CD8-positive, alpha-beta memory T cell (primary cell): Measurements from ENCODE around the gene RCBTB2. TPM values are rescaled to one million over a fixed set of nuclear protein-coding genes. Genes with fewer than 3 reads are reported as not detected.

Experiments used
- CTCF ChIA-PET: fragments of 350-600 bp; sonication (Branson Sonifier 250); formaldehyde crosslinking; loops from one replicate; lab custom pipeline; 2021; ENCODE audit warnings: antibody characterized with exemption; lab: Charles Lee
- POLR2A ChIA-PET: fragments of 350-600 bp; sonication (Branson Sonifier 250); formaldehyde crosslinking; loops from one replicate; lab custom pipeline; 2021; ENCODE audit warnings: antibody characterized with exemption; lab: Charles Lee
- DNase-seq, 5 donors: peaks; one replicate each; pipeline versions ENCODE4 v3.0.0 to v3.0.0-alpha.2; 2020 to 2022; ENCODE audit warnings: mixed read lengths in 1 of 5
- H3K27ac ChIP-seq: one replicate; pipeline ENCODE4 v1.7.0; 2013; ENCODE audit warnings: low read depth, mild to moderate bottlenecking, low read length, moderate library complexity
- H3K27me3 ChIP-seq: 2 replicates; pipeline ENCODE4 v1.7.0; 2013; ENCODE audit warnings: low read length, mild to moderate bottlenecking; ENCODE audit not compliant: insufficient read depth, poor library complexity, severe bottlenecking
- H3K36me3 ChIP-seq: 2 replicates; pipeline ENCODE4 v1.7.0; 2013; ENCODE audit warnings: mild to moderate bottlenecking, low read length, moderate library complexity; ENCODE audit not compliant: insufficient read depth
- H3K4me1 ChIP-seq: 2 replicates; pipeline ENCODE4 v1.7.0; 2013; ENCODE audit warnings: mild to moderate bottlenecking, low read length, moderate library complexity; ENCODE audit not compliant: insufficient read depth
- H3K4me3 ChIP-seq: 2 replicates; pipeline ENCODE4 v1.7.0; 2013; ENCODE audit warnings: mild to moderate bottlenecking, low read length
- H3K9me3 ChIP-seq: 2 replicates; pipeline ENCODE4 v1.7.0; 2013; ENCODE audit warnings: mild to moderate bottlenecking, low read length
- H3K27ac Mint-ChIP-seq, 8 donors: one replicate each; pipeline ENCODE4 v1.8.0; 2020 to 2021; ENCODE audit warnings: mixed read lengths in 8 of 8, mild to moderate bottlenecking in 6 of 8, inconsistent platforms in 3 of 8, moderate library complexity in 3 of 8
- H3K27me3 Mint-ChIP-seq, 2 donors: one replicate each; pipeline ENCODE4 v1.8.0; 2020 to 2021; ENCODE audit warnings: mixed read lengths in 2 of 2, mild to moderate bottlenecking in 1 of 2, moderate library complexity in 1 of 2
- H3K36me3 Mint-ChIP-seq, 3 donors: one replicate each; pipeline ENCODE4 v1.8.0; 2020 to 2021; ENCODE audit warnings: mixed read lengths in 3 of 3, inconsistent platforms in 1 of 3, mild to moderate bottlenecking in 1 of 3
- H3K4me1 Mint-ChIP-seq, 3 donors: one replicate each; pipeline ENCODE4 v1.8.0; 2020 to 2021; ENCODE audit warnings: mixed read lengths in 3 of 3, inconsistent platforms in 1 of 3, mild to moderate bottlenecking in 1 of 3
- H3K4me3 Mint-ChIP-seq, 7 donors: one replicate each; pipeline ENCODE4 v1.8.0; 2020 to 2021; ENCODE audit warnings: mixed read lengths in 7 of 7, mild to moderate bottlenecking in 6 of 7, moderate library complexity in 4 of 7, inconsistent platforms in 2 of 7
- H3K9me3 Mint-ChIP-seq, 5 donors: one replicate each; pipeline ENCODE4 v1.8.0; 2020 to 2022; ENCODE audit warnings: mixed read lengths in 5 of 5, mild to moderate bottlenecking in 3 of 5, moderate library complexity in 2 of 5, inconsistent platforms in 1 of 5
- polyA plus RNA-seq: library from polyadenylated mRNA; unstranded; fragments of 300-500 nt; fragmentation: Illumina TruSeq; gene quantifications from one replicate; pipeline ENCODE4 v1.2.3, GENCODE V29; 2021
- total RNA-seq, 2 experiments: library from RNA; stranded (reverse); gene quantifications; one replicate each; pipeline ENCODE4 v1.2.3, GENCODE V29; 2021

The RCBTB2 gene
- total and polyA plus RNA-seq, 3 experiments from 2014 or later, result 5.4 to 23.4 (median 6.5) TPM

DNA sequence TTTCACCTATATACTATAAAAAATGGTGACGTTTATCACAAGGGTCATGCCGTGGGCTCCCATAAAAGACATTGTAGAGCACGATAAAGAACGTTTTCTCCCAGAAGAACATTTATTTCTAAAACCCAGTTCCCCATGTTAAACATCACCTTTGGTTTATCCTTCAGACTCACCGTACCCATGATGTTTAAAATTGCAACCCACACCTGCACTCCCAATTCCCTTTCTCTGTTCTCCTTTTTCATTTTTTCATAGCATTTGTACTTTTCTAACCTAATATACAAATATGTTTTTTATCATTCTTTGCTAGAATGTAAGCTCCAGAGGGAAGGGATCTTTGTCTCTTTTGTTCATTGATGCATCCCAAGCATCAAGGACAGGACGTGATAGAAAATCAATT is 2.0 kb downstream of the RCBTB2 start:
- H3K4me3 Mint-ChIP-seq, result peak overlapping the region in 5 of 7 donors; percentile 10 to 96 (median 92)
- ChIA-PET POLR2A (interaction anchor here (0.5 kb wide), 1 partner anchor 32 kb away, joined by 6 read pairs; no protein-coding TSS in a partner anchor), CTCF (interaction anchor here (0.9 to 1.4 kb wide), 3 partner anchors 26 to 31 kb away, joined by 3 read pairs; no protein-coding TSS in a partner anchor)
- peaks cover 0 to 7% (median 2%) of the 10 kb centered on the region in 3 donors for H3K36me3 Mint-ChIP-seq
- DNase-seq, result no peak
- Histone ChIP-seq H3K36me3 (no peaks in the 10 kb centered on the region), H3K4me3 (no peak overlapping the region), H3K27me3 (no peaks in the 10 kb centered on the region), H3K4me1 (peaks cover 30% of the 10 kb centered on the region), H3K9me3 (no peaks in the 10 kb centered on the region), H3K27ac (no peak overlapping the region)
- H3K9me3 Mint-ChIP-seq, result no peaks in the 10 kb centered on the region
- peaks cover 35 to 67% (median 63%) of the 10 kb centered on the region in 3 donors for H3K4me1 Mint-ChIP-seq
- H3K27ac Mint-ChIP-seq, result peak overlapping the region in 7 of 8 donors; percentile 98 to 99 (median 98)
- H3K27me3 Mint-ChIP-seq, result peaks cover 0 to 9% of the 10 kb centered on the region in 2 donors

GRCh38 chr13:48528720-48529119 is 4.2 kb downstream of the RCBTB2 start:
- Histone ChIP-seq H3K4me1 (peaks cover 28% of the 10 kb centered on the region), H3K9me3 (no peaks in the 10 kb centered on the region), H3K4me3 (no peak overlapping the region), H3K27ac (no peak overlapping the region), H3K27me3 (no peaks in the 10 kb centered on the region), H3K36me3 (no peaks in the 10 kb centered on the region)
- H3K27ac Mint-ChIP-seq, result peak overlapping the region in 2 of 8 donors; percentile 1 to 5
- H3K9me3 Mint-ChIP-seq, result no peaks in the 10 kb centered on the region
- H3K4me3 Mint-ChIP-seq, result no peak overlapping the region
- H3K27me3 Mint-ChIP-seq, result peaks cover 0 to 10% of the 10 kb centered on the region in 2 donors
- CTCF ChIA-PET, result interaction anchor here (1.3 kb wide), 1 partner anchor 24 kb away, joined by 5 read pairs; no protein-coding TSS in a partner anchor
- POLR2A ChIA-PET, result no interaction called here
- peaks cover 0 to 7% (median 0%) of the 10 kb centered on the region in 3 donors for H3K36me3 Mint-ChIP-seq
- no peak for DNase-seq
- H3K4me1 Mint-ChIP-seq, result peaks cover 36 to 72% (median 63%) of the 10 kb centered on the region in 3 donors

DNA sequence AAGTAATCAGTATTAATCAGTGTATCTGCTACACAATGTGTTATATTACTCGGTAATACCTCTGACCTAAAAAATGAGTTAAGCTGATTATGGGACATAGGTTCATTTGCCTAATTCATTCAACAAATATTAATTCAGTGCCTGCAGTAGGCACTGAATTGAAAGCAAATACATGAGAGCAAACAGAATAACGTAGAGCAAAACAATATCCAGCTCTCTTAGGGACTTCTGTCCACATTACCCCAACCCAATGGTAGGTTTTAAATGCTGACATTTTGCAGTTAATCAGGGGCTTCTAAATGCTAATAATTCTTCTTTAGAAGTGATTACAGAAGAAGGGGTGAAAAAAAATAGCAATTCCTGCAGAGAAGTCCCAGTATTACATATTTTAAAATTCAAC is 4.9 kb downstream of the RCBTB2 start:
- Mint-ChIP-seq H3K27me3 (peaks cover 0 to 10% of the 10 kb centered on the region in 2 donors), H3K4me3 (no peak overlapping the region), H3K36me3 (peaks cover 0 to 6% (median 0%) of the 10 kb centered on the region in 3 donors), H3K27ac (no peak overlapping the region), H3K4me1 (peaks cover 32 to 66% (median 62%) of the 10 kb centered on the region in 3 donors), H3K9me3 (no peaks in the 10 kb centered on the region)
- DNase-seq, result no peak
- Histone ChIP-seq H3K27me3 (no peaks in the 10 kb centered on the region), H3K4me3 (no peak overlapping the region), H3K36me3 (no peaks in the 10 kb centered on the region), H3K9me3 (no peaks in the 10 kb centered on the region), H3K27ac (no peak overlapping the region), H3K4me1 (peaks cover 21% of the 10 kb centered on the region)
- ChIA-PET POLR2A (no interaction called here), CTCF (interaction anchor here (1.3 kb wide), 1 partner anchor 23 kb away, joined by 5 read pairs; no protein-coding TSS in a partner anchor)

GRCh38 chr13:48526286-48526685 is 6.6 kb downstream of the RCBTB2 start:
- peak in 3 of 5 donors; percentile 21 to 73 (median 58) for DNase-seq
- Mint-ChIP-seq H3K36me3 (peaks cover 0 to 5% (median 0%) of the 10 kb centered on the region in 3 donors), H3K27me3 (peaks cover 0 to 4% of the 10 kb centered on the region in 2 donors), H3K27ac (peak overlapping the region in 3 of 8 donors; percentile 35 to 80 (median 36)), H3K4me1 (peaks cover 26 to 60% (median 56%) of the 10 kb centered on the region in 3 donors), H3K4me3 (peak overlapping the region in 4 of 7 donors; percentile 29 to 54 (median 38)), H3K9me3 (no peaks in the 10 kb centered on the region)
- peaks cover 12% of the 10 kb centered on the region for H3K4me1 ChIP-seq
- H3K4me3 ChIP-seq, result no peak overlapping the region
- H3K27ac ChIP-seq, result no peak overlapping the region
- H3K9me3 ChIP-seq, result no peaks in the 10 kb centered on the region
- H3K36me3 ChIP-seq, result no peaks in the 10 kb centered on the region
- POLR2A ChIA-PET, result interaction anchor here (0.6 to 1.0 kb wide), 3 partner anchors 21 to 431 kb away, joined by 3 to 4 read pairs (median 3); partner anchors contain the start of gene MED4
- H3K27me3 ChIP-seq, result no peaks in the 10 kb centered on the region
- CTCF ChIA-PET, result interaction anchor here (1.0 to 1.3 kb wide), 2 partner anchors 20 to 22 kb away, joined by 3 to 5 read pairs; no protein-coding TSS in a partner anchor

DNA sequence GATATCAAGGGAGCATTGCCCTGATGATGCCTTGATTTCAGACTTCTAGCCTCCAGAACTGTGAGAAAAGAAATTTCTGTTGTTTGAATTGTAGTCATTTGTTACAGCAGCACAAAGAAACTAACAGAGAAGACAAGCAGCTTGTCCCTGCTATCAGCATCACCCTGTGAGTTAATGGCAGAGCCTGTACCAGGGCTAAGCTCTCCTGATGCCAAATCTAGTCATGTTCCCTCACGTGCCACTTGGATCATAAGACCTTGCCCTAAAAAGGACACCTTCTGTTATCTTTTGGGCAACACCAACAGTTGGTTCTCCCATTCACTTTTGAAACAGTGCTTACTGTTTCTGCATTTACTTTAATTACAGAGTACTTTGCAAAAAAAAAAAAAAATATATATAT is 14.8 kb downstream of the RCBTB2 start:
- H3K27me3 ChIP-seq, result no peaks in the 10 kb centered on the region
- no peaks in the 10 kb centered on the region for H3K9me3 ChIP-seq
- H3K36me3 ChIP-seq, result no peaks in the 10 kb centered on the region
- Mint-ChIP-seq H3K27ac (no peak overlapping the region), H3K27me3 (no peaks in the 10 kb centered on the region), H3K4me3 (no peak overlapping the region), H3K36me3 (peaks cover 9 to 17% (median 10%) of the 10 kb centered on the region in 3 donors), H3K9me3 (no peaks in the 10 kb centered on the region), H3K4me1 (peaks cover 0 to 1% (median 0%) of the 10 kb centered on the region in 3 donors)
- no peaks in the 10 kb centered on the region for H3K4me1 ChIP-seq
- POLR2A ChIA-PET, result no interaction called here
- H3K4me3 ChIP-seq, result no peak overlapping the region
- no peak for DNase-seq
- H3K27ac ChIP-seq, result no peak overlapping the region
- CTCF ChIA-PET, result interaction anchor here (1.4 kb wide), 1 partner anchor 12 kb away, joined by 4 read pairs; no protein-coding TSS in a partner anchor

DNA sequence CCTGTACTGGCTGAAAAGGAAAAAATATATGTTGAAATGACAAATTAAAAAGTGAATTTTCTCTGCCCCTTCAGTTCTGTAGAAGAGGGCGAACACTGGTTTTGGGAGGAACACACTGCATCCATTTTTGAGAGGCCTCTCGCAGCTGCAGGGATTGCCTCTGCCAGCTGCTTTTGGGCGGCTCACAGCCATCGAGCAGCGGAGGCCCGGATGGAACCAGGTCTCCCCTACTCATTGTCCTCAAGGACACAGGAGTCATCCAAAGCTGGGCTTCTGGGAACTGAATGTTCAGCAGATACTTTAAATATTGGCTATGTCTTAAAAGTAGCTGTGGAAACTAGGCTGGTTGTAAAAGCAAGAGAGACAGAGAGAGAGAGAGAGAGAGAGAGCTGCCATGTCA is 17.1 kb downstream of the RCBTB2 start:
- H3K27me3 Mint-ChIP-seq, result no peaks in the 10 kb centered on the region
- CTCF ChIA-PET, result no interaction called here

DNA sequence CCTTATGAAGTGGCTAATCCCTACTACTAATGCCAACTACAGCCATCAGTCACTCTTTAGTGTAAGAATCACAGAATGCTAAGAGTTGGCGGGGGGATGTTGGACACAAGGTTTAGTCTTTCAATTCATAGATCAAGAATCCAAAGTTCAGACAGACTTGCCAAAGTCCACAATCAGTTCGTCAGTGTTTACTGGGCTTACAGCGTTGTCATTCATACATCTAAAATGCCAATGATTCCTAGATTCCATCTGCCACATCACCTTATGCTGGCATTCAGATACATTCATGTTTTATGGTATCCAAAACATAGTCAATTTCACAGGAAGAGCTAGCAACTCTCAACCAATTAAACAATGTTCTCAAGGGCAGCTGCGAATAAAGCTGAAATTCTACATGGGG is 18.1 kb downstream of the RCBTB2 start:
- Mint-ChIP-seq H3K36me3 (peaks cover 9 to 22% (median 18%) of the 10 kb centered on the region in 3 donors), H3K4me1 (peaks cover 4 to 22% (median 15%) of the 10 kb centered on the region in 3 donors), H3K27me3 (peaks cover 0 to 2% of the 10 kb centered on the region in 2 donors)

More for the DNA sequence above, 17.1 kb downstream of the RCBTB2 start:
- no peaks in the 10 kb centered on the region for H3K4me1 ChIP-seq
- no peak for DNase-seq
- peaks cover 0 to 12% (median 6%) of the 10 kb centered on the region in 3 donors for H3K4me1 Mint-ChIP-seq
- H3K27ac Mint-ChIP-seq, result no peak overlapping the region
- H3K36me3 Mint-ChIP-seq, result peaks cover 9 to 24% (median 18%) of the 10 kb centered on the region in 3 donors
- H3K36me3 ChIP-seq, result no peaks in the 10 kb centered on the region
- POLR2A ChIA-PET, result no interaction called here
- H3K27ac ChIP-seq, result no peak overlapping the region
- no peak overlapping the region for H3K4me3 ChIP-seq
- H3K4me3 Mint-ChIP-seq, result no peak overlapping the region
- H3K9me3 ChIP-seq, result no peaks in the 10 kb centered on the region
- no peaks in the 10 kb centered on the region for H3K9me3 Mint-ChIP-seq
- H3K27me3 ChIP-seq, result no peaks in the 10 kb centered on the region

GRCh38 chr13:48511621-48512230 is 21.2 kb downstream of the RCBTB2 start:
- Histone ChIP-seq H3K36me3 (no peaks in the 10 kb centered on the region), H3K9me3 (no peaks in the 10 kb centered on the region), H3K27ac (no peak overlapping the region), H3K4me3 (no peak overlapping the region), H3K27me3 (no peaks in the 10 kb centered on the region), H3K4me1 (peaks cover 7% of the 10 kb centered on the region)
- Mint-ChIP-seq H3K27me3 (peaks cover 0 to 2% of the 10 kb centered on the region in 2 donors), H3K36me3 (peaks cover 9 to 22% (median 18%) of the 10 kb centered on the region in 3 donors), H3K4me3 (no peak overlapping the region), H3K9me3 (no peaks in the 10 kb centered on the region), H3K27ac (no peak overlapping the region), H3K4me1 (peaks cover 7 to 32% (median 27%) of the 10 kb centered on the region in 3 donors)
- ChIA-PET POLR2A (interaction anchor here (0.7 kb wide), 1 partner anchor 21 kb away, joined by 3 read pairs; the partner anchor contains the start of gene RCBTB2), CTCF (no interaction called here)
- DNase-seq, result no peak

More for the DNA sequence above, 18.1 kb downstream of the RCBTB2 start:
- Mint-ChIP-seq H3K27ac (no peak overlapping the region), H3K9me3 (no peaks in the 10 kb centered on the region), H3K4me3 (no peak overlapping the region)
- Histone ChIP-seq H3K36me3 (no peaks in the 10 kb centered on the region), H3K4me3 (no peak overlapping the region), H3K9me3 (no peaks in the 10 kb centered on the region), H3K4me1 (no peaks in the 10 kb centered on the region), H3K27ac (no peak overlapping the region), H3K27me3 (no peaks in the 10 kb centered on the region)
- ChIA-PET CTCF (no interaction called here), POLR2A (no interaction called here)
- DNase-seq, result no peak
